Measurements from ENCODE around the gene MOB3A. TPM values are rescaled to one million over a fixed set of nuclear protein-coding genes. Genes with fewer than 3 reads are reported as not detected.

Gene MOB3A
- total and polyA plus RNA-seq, 2 experiments from 2014 or later = 15.7 to 25.1 TPM

DNA sequence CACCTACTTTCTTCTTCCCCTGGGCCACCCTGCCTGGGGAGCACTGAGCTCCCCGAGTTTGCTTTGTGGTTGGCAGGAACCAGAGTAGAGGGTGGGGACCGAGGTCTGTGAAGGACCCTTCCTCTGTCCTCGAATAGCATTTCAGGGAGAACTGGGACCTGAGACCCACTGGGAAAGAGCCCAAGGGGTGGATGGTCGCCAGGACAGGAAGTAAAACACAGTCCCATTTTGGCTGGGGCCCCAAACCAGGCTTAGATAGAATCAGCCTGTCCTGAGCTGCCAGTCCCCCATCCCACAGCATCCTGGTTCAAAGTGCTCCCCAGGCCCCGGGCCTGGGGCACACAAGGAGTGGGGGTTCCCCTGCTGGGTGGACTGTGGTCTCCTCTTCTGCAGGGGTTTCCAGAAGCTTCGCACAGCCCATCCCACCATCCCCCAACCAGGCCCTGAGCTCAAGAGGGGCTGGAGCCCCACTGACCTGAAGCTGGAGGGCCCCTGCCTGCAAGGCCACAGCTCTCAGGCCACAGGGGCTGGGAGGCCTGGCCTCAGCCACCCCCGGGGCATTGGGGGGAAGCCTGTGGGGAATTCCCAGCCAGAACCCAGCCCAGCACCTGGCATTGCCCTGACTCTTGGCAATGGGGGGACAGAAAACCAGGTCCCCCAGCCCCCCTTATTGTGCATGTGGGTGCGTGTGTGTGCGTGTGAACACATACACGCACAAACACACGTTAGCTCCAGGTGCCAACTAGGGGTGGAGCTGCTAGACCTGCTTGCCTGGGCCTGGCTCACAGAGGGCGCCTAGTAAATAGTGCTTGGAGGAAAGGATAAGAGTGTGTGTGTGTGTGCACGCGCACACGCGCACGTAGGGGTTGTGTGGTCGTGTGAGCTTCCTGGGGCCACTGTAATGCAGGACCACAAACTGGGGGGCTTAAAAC is 44.1 kb downstream of the MOB3A start:
- H3K27ac ChIP-seq = peak overlapping the region; percentile 75
- WGBS (ENCODE audit: low lambda C conversion rate, missing lambda C conversion rate) = 89% methylated on average over 17 of the region's 18 CpGs
- peak; percentile 22 for DNase-seq (ENCODE audit: low spot score)
- H3K4me3 ChIP-seq = no peak overlapping the region
- no peaks in the 10 kb centered on the region for H3K36me3 ChIP-seq (replicated peaks; ENCODE audit: insufficient read depth, low read depth)
- no peaks in the 10 kb centered on the region for H3K27me3 ChIP-seq
- peaks cover 40% of the 10 kb centered on the region for H3K4me1 ChIP-seq (ENCODE audit: insufficient read depth)
- peaks cover 36% of the 10 kb centered on the region for H4K20me1 ChIP-seq (ENCODE audit: insufficient read depth, poor library complexity, severe bottlenecking)
- H3K79me2 ChIP-seq = peaks cover 36% of the 10 kb centered on the region
- no peaks in the 10 kb centered on the region for H3K9me2 ChIP-seq (replicated peaks; ENCODE audit: insufficient read depth)
- peak overlapping the region; percentile 90 for H3K4me2 ChIP-seq
- no peak for TF ChIP-seq CTCF (IDR thresholded peaks at IDR 0.05; ENCODE audit: poor library complexity)
- no peak for TF ChIP-seq EZH2 (IDR thresholded peaks at IDR 0.05; ENCODE audit: borderline replicate concordance)
- TF ChIP-seq EZH2phosphoT487 (IDR thresholded peaks at IDR 0.05; ENCODE audit: low read depth, severe bottlenecking, unreplicated experiment) = no peak
- H2AFZ ChIP-seq = no peak overlapping the region
- no peaks in the 10 kb centered on the region for H3K9me3 ChIP-seq (ENCODE audit: low read depth)

DNA sequence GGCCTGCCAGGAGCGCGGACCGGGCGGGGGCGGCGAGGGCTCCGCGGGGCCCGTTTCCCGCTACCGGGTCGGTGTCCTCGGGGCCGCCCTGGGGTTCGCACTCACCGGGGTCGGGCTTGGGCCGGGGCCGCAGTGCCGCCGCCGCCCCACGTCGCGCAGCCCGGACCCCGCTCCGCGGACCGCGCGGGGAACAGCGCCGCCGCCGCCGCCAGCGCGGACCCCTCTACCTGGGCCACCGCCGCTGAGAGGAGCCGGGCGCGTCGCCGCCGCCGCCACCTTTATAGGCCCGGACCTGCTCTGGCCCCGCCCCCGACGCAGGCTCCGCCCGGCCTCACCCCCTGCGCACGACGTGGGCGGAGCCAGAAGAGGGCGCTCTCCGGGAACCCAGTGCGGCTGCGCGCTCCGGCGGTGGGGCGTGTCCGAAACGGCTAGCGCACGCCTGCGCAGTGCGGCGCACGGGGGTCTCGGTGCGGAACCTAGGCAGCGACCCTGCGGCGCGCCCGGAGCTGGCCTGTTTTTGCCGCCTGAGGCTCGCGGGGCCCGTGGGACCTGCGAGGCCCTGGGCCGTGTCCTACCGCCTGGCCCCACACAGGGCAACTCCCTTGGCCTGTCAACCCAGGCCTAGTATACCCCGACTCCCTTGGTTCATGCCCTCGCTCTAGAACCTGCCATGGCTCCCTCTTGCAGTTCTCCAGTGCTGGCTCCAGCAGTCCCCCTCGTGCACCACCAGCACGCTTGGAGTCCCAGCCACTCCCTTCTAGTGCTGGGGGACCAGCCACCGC is 44.9 kb downstream of the MOB3A start, which contains the start of gene MKNK2:
Gene MKNK2 (minus strand): TSS at position 254 of the 782 bp plus-strand sequence. CDS start 393 bp downstream, outside the sequence.
- no peaks in the 10 kb centered on the region for H3K9me2 ChIP-seq (replicated peaks; ENCODE audit: insufficient read depth)
- H3K27ac ChIP-seq = peak within 1 kb of the TSS; percentile 91
- peak within 1 kb of the TSS; percentile 99 for H3K4me3 ChIP-seq
- H4K20me1 ChIP-seq (ENCODE audit: insufficient read depth, poor library complexity, severe bottlenecking) = peaks cover 45% of the 10 kb centered on the region
- DNase-seq (ENCODE audit: low spot score) = peak; percentile 97
- H3K4me2 ChIP-seq = peak within 1 kb of the TSS; percentile 90
- WGBS (ENCODE audit: low lambda C conversion rate, missing lambda C conversion rate) = 6% methylated on average over 43 of the region's 93 CpGs
- no peaks in the 10 kb centered on the region for H3K36me3 ChIP-seq (replicated peaks; ENCODE audit: insufficient read depth, low read depth)
- TF ChIP-seq EZH2phosphoT487 (IDR thresholded peaks at IDR 0.05; ENCODE audit: low read depth, severe bottlenecking, unreplicated experiment) (no peak), EZH2 (IDR thresholded peaks at IDR 0.05; ENCODE audit: borderline replicate concordance) (no peak), CTCF (IDR thresholded peaks at IDR 0.05; ENCODE audit: poor library complexity) (peak; percentile 55)
- H3K4me1 ChIP-seq (ENCODE audit: insufficient read depth) = peaks cover 37% of the 10 kb centered on the region
- no peak within 1 kb of the TSS for H2AFZ ChIP-seq
- H3K9me3 ChIP-seq (ENCODE audit: low read depth) = no peaks in the 10 kb centered on the region
- H3K79me2 ChIP-seq = peaks cover 45% of the 10 kb centered on the region
- H3K27me3 ChIP-seq = no peaks in the 10 kb centered on the region

- Histone ChIP-seq H3K9me2 (replicated peaks; ENCODE audit: insufficient read depth) (no peaks in the 10 kb centered on the region), H3K4me1 (ENCODE audit: insufficient read depth) (peaks cover 30% of the 10 kb centered on the region), H3K27me3 (no peaks in the 10 kb centered on the region), H3K9me3 (ENCODE audit: low read depth) (no peaks in the 10 kb centered on the region), H3K27ac (peak overlapping the region; percentile 91), H3K36me3 (replicated peaks; ENCODE audit: insufficient read depth, low read depth) (no peaks in the 10 kb centered on the region), H3K79me2 (peaks cover 52% of the 10 kb centered on the region), H3K4me3 (peak overlapping the region; percentile 99), H4K20me1 (ENCODE audit: insufficient read depth, poor library complexity, severe bottlenecking) (peaks cover 51% of the 10 kb centered on the region), H3K4me2 (peak overlapping the region; percentile 87), H2AFZ (no peak overlapping the region)
- no peak for DNase-seq (ENCODE audit: low spot score)
- WGBS (ENCODE audit: low lambda C conversion rate, missing lambda C conversion rate) = 2% methylated on average over 31 of the region's 49 CpGs
- TF ChIP-seq EZH2phosphoT487 (IDR thresholded peaks at IDR 0.05; ENCODE audit: low read depth, severe bottlenecking, unreplicated experiment) (no peak), EZH2 (IDR thresholded peaks at IDR 0.05; ENCODE audit: borderline replicate concordance) (no peak), CTCF (IDR thresholded peaks at IDR 0.05; ENCODE audit: poor library complexity) (no peak)
Observed at GRCh38 chr19:2050349-2050990, 45.7 kb downstream of the MOB3A start.
